GM06990 (cell line): ENCODE measurements around the gene IER3.

Source experiments
- DNase-seq: peaks from one replicate; pipeline ENCODE4 v3.0.0-alpha.2; 2011; ENCODE audit not compliant: insufficient read length; ENCODE audit errors: extremely low read depth
- H3K27me3 ChIP-seq: replicated peaks from 2 replicates; pipeline ENCODE4 v1.6.0; 2011; ENCODE audit warnings: low read length; ENCODE audit not compliant: control insufficient read depth, insufficient read depth
- H3K36me3 ChIP-seq: 2 replicates; pipeline ENCODE4 v1.5.1; 2011; ENCODE audit warnings: low read length; ENCODE audit not compliant: control insufficient read depth, insufficient read depth
- H3K4me3 ChIP-seq: replicated peaks from 2 replicates; pipeline ENCODE4 v1.5.1; 2011; ENCODE audit warnings: low read depth, mild to moderate bottlenecking, control low read depth, low read length
- CTCF ChIP-seq: IDR thresholded peaks from 2 replicates; pipeline ENCODE4 v1.5.1; 2011; ENCODE audit warnings: low read length, control low read depth, mild to moderate bottlenecking, inconsistent platforms; ENCODE audit not compliant: insufficient read depth, poor library complexity, severe bottlenecking

Gene IER3

GRCh38 chr6:30703011-30703410 is 41.3 kb downstream of the IER3 start:
- Histone ChIP-seq H3K4me3 (no peak overlapping the region), H3K36me3 (peaks cover 11% of the 10 kb centered on the region), H3K27me3 (no peaks in the 10 kb centered on the region)
- no peak for TF ChIP-seq CTCF
- DNase-seq = no peak

DNA sequence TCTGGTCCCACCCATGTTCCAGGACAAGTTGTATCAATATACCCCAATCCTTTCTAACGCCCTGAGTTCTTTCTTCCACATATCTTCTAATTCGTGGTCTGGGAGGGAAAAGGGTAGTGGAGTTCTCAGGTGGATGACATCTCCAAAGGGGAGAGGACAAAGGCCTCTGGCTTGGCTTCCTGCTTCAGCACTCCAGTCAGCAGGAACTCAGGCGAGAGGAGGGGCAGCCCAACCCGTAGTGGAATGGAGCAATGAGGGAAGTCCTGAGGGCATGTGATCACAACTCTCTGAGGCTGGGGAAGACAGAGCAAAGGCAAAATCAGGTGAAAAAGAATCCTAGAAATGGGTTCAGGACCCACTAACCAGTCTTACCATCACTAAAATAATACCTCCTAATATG is 44.0 kb downstream of the IER3 start:
- DNase-seq = no peak
- H3K36me3 ChIP-seq = peaks cover 6% of the 10 kb centered on the region
- H3K27me3 ChIP-seq = no peaks in the 10 kb centered on the region
- H3K4me3 ChIP-seq = no peak overlapping the region
- TF ChIP-seq CTCF = no peak

DNA sequence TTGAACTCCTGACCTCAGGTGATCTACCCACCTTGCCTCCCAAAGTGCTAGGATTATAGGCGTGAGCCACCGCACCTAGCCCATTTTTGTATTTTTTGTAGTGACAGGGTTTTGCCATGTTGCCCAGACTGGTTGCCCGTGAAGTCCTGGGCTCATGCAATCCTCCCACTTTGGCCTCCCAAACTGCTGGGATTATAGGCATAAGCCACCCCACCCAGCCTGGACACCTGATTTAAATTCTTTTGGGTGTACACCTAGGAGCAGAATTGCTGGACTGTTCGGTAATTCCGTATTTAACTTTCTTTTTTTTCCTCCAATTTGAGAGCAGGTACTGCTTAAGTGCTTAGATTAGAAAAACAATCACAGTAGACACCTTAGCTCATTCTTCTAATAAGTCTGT is 47.9 kb downstream of the IER3 start:
- Histone ChIP-seq H3K27me3 (no peaks in the 10 kb centered on the region), H3K36me3 (peaks cover 3% of the 10 kb centered on the region), H3K4me3 (no peak overlapping the region)
- no peak for DNase-seq
- TF ChIP-seq CTCF = no peak
